Activated T-helper 1 cell treated with Interleukin-2 at 50 U/mL for 16 hours (primary cell): ENCODE results near the gene OR2H1.
"Not testable (repeated sequence)": the region's sequence is repeated elsewhere in the genome, so short reads cannot be mapped to it uniquely, and the experiment has no call there.

Experiments used
- DNase-seq: peaks from one replicate; pipeline ENCODE4 v3.0.0-alpha.2; 2020; ENCODE audit warnings: low read depth

The OR2H1 gene

DNA sequence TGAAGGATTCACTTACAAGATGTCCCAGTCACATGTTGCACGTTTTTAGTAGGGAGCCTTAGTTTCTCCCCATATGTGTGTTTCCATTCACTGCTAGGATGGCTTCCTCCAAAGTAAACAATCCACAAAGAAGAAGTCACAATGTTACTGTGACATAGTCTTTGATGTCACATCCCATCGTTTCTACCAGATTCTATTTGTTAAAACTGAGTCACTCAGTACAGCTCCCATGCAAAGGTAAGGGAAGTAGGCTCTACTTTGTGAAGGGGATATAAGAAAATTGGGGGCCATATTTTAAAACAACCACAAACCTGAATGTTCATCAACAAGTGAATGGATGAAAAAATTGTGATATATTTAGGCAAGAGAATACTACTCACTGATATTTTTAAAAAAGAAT, at the start of gene OR2H1, which contains the start of gene OR11A1:
OR2H1 (plus strand) TSS at position 185 of the 400 bp plus-strand sequence. CDS start 4,615 bp downstream, outside the sequence.
OR11A1 (minus strand) TSS at position 101 of the 400 bp plus-strand sequence. CDS start 29,430 bp downstream, outside the sequence.
- no peak for DNase-seq

DNA sequence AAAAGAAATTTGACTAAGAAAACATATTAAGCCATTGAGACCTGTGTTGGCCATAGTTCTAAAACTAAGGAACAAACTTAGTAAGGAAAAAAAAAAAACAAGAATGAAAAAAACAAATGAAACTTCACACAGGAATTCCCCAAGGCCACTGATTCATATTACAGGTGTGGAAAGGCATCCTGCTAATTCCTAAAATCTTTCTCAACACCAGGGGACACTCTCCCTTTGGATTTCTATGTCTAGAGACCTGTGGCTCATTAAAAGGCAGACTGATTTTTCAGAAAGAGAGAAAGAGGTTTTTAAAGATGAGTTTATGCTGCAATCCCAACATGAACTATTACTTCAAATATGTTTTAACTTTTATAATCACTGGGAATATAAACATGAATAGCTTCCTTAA, 42.4 kb upstream of the OR2H1 start, which contains the start of gene OR12D1:
OR12D1 (plus strand) TSS at position 341 of the 400 bp plus-strand sequence.
- DNase-seq, result no peak

DNA sequence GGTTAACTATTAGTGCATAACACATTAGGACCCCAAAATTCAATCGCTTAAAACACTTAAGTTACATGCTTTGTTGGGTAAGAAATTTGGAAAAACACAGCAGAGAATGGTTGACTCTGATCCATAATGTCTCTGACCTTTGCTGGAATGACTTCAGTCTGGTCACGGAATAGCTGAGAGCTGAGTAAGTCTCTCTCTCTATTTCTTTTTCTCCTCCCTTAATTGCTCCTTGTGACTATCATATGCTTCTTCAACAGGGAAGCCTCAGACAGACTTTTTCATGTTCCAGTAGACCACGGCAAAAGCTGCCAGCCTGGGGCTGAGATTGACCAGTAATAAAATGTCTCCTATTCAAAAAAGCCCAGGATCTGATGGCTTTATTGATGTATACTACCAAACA, 37.4 kb upstream of the OR2H1 start:
- DNase-seq, result no peak

DNA sequence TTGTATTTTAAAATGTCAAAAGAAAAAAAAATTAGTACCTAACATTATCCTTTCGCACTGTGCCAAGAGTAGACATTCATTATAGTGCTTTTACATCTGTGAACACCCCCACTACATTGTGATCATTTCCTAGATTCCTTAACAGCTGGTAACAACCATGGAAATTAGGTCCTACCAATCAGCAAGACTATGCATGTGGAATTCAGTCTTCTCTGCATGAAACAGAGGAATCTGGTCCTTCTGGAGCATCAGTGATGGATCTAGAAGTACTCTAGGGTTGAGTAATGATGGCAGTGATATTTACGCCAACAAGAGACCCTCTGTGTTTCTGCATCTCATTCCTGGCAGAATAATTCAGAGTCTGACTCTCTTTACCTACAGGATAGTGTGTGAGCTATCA, 32.8 kb upstream of the OR2H1 start:
- no peak for DNase-seq

DNA sequence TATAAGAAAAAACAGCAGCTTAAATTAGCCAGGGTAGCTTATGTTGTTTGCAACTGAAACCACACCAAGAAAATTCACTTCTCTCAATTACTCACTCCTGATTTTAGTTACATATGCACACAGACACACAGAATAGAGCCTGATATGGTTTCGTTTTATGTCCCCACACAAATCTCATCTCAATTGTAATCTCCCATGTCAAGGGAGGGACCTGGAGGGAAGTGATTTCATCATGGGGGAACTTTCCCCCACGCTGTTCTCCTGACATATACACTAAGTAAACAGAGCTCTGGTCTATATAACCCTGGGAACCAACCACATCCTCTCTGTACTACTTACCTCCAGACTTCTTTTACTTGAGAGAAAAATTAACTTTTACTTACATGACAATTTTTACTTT, 32.4 kb upstream of the OR2H1 start:
- no peak for DNase-seq

DNA sequence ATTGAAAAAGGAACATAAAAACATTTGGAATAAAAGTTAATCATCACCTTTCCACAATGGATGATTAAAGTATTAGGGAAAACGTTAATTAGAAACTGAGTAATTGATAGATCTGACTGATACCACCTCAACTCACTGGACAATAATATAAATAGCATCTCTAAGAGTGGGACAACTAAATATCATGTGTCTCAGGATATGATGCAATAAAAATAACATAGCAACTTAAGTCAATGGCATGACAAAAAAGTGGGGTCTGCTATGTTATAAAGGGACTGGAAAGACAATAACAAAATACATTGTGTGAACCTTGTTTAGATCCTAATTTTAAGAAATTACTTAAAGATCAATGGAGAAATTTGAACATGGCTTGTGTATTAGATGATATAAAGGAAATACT, 31.9 kb upstream of the OR2H1 start:
- DNase-seq, result no peak

DNA sequence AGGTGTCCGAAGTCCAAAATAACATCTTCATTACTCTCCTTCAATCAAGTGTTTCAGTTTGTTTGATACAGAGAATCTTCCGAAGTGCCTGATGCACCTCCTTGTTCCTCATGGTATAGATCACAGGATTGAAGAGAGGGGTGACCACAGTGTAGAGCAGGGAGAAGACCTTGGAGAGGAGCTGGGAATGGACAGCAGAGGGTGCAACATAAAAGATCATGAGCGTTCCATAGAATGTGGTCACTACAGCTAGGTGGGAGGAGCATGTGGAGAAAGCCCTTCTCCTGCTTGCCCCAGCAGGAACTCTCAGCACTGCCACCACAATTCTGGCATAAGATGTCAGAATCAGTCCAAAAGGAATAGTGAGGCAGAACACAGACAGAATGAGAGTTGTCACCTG, 30.3 kb upstream of the OR2H1 start:
- DNase-seq, result no peak

DNA sequence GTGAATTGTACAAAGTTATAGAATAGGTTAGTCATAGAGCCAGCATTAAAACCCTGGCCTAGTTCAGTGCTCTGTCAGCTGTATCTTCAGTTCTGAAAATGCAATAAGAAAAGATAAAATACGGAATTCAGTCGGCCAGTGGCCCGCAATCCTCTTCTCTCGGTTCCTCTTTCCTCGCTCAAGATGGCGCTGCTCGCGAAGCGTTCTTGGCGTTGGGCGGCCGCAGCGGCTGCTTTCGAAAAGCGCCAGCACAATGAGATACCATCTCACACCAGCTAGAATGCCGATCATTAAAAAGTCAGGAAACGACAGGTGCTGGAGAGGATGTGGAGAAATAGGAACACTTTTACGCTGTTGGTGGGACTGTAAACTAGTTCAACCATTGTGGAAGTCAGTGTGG, 20.2 kb upstream of the OR2H1 start:
- not testable (repeated sequence) for DNase-seq

DNA sequence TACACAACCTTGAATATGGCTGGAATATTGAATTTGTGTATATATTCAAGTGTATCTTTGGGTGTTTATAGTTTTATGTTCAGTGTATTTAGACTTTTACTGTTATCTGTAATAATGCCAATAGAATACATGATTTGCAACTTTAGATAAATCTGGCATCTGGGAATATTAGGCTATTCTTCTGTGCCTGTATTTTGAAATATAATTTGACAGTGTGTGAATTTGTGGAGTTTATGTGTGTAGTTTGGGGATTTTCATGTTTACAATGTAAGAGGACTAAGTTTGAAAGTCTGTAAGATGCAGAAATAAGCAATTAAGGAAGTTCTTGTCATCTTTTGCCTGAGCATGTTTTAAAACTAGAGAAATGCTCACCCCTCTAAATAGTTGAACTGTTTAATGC, 17.9 kb upstream of the OR2H1 start, which contains the start of gene OR10C1:
OR10C1 (plus strand) TSS at position 301 of the 400 bp plus-strand sequence. CDS start 710 bp downstream, outside the sequence.
- DNase-seq, result no peak

DNA sequence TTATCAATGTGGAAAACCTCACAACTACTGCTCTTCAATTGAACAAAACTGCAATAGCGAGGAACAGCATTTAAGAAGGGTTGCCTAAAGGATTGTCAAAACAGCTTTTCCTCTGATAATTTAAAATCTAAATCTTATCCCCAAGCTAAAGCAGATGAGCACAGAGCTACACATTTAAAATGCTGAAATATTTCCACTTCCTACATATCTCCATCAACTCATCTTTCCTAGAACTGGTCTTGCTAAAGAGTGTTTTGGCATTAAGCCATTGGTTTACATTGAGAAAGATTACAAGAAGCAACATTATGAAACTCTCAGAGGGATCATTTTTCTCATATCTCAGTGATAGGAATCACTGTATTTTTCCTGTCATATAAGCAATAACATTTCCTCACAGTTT, 14.2 kb upstream of the OR2H1 start:
- DNase-seq, result no peak

DNA sequence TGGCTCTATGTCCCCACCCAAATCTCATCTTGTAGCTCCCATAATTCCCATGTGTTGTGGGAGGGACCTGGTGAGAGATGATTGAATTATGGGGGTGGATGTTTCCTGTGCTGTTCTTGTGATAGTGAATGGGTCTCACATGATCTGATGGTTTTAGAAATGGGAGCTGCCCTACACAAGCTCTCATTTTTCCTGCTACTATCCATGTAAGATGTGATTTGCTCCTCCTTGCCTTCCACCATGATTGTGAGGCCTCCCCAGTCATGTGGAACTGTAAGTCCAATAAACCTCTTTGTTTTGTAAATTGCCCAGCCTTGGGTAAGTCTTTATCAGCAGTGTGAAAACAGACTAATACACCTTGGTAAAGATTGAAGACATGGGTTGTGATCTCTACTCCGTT, 12.9 kb upstream of the OR2H1 start:
- DNase-seq, result not testable (repeated sequence)

DNA sequence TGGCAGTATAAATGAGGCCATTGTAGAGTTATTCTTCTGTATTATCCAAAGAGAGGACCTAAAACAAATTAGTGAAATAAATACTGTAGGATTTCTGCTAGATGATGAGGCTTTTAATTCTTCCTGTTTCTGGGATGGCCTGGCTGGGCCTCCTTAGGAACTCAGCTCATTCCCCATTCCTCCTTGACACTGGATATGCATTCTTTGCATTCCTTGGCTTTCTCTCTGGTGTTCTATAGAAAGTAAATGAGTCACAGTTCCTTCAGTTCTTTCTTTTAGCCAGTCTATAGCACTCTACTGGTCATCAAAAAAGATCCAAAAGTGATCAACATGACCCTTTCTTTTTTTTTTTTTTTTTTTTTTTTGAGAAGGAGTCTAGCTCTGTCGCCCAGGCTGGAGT, 9.3 kb upstream of the OR2H1 start:
- no peak for DNase-seq

DNA sequence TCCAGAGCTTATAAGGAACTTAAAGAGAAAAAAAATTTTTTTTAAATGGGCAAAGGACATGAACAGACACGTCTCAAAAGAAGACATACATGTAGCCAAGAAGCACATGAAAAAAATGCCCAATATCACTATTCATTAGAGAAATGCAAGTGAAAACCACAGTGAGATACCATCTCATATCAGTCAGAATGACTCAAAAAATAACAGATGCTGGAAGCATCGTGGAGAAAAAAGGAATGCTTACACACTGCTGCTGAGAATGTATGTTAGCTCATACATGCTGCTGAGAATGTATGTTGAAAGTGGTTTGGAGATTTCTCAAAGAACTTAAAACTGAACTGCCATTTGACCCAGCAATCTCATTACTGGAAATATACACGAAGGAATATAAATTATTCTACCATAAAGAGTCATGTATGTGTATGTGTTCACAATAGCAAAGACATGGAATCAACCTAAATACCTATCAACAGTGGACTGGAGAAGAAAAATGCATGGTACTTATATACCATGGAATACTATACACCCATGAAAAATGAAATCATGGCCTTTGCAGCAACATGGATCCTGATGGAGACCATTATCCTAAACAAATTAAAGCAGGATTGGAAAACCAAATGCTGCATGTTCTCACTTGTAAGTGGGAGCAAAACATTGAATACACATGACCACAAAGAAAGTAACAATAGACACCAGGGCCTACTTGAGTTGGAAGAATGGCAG, 5.3 kb upstream of the OR2H1 start:
- DNase-seq, result no peak

DNA sequence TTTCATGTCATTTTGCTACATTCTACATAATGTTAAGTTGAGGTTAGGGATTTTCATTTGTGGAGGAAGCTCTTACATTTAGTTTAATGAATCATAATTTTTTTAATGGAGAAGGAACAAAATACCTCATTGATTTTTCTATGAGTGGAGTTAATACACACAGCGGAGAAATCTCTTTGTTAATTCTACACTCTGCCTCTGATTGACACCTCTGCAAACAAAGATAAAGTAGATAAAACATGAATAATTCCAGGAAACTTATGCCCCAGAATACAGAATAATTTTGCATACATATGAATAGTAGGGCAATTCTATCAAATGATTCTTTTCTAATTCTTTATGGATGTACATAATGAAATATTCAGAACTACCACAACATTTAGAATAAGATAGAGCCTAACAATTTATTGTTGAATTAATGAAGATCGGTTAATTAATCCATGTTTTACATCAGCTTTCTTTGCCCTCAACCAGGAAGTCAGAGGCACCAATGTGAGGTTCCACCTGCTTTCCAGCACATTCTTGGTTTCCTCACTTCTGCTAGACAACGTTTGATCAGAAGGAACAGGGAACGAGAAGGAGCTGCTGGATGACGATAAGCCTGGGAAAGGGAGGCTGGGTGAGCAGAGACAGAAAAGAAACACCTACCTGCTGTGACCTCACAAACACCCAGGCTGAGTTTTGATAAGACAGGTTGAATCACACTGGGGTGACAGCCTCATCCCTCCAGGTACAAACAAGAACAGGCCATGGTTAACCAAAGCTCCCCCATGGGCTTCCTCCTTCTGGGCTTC, 4.3 kb downstream of the OR2H1 start:
- no peak for DNase-seq

DNA sequence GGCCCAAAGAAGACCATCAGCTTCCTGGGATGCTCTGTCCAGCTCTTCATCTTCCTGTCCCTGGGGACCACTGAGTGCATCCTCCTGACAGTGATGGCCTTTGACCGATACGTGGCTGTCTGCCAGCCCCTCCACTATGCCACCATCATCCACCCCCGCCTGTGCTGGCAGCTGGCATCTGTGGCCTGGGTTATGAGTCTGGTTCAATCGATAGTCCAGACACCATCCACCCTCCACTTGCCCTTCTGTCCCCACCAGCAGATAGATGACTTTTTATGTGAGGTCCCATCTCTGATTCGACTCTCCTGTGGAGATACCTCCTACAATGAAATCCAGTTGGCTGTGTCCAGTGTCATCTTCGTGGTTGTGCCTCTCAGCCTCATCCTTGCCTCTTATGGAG, 5.1 kb downstream of the OR2H1 start:
- DNase-seq, result no peak

DNA sequence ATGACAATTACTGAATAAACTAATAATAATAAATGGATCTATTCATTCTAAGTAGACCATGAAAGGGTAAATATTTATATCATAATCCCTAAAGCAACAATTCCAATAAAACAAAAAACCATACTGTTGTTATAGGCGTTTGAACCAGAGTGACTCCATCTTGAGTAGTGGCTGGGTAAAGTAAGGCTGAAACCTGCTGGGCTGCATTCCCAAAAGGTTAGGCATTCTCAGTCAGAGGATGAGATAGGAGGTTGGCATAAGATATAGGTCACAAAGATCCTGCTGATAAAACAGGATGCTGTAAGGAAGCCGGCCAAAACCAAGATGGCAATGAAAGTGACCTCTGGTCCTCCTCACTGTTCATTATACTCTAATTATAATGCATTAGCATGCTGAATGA, 8.3 kb downstream of the OR2H1 start:
- no peak for DNase-seq

DNA sequence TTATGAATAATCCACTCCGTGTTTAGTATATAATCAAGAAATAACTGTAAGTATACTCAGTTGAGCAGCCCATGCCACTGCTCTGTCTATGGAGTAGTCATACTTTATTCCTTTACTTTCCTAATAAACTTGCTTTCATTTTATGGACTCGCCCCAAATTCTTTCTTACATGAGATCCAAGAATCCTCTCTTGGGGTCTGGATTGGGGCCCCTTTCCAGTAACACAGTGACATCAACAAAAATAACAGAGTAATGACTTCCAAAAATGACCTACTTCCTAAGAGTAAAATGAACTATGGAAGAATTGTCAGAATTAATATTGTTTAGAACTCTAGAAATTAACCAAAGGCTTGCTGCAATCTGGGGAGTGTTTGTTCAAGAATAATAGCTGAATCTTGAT, 8.8 kb downstream of the OR2H1 start:
- no peak for DNase-seq

DNA sequence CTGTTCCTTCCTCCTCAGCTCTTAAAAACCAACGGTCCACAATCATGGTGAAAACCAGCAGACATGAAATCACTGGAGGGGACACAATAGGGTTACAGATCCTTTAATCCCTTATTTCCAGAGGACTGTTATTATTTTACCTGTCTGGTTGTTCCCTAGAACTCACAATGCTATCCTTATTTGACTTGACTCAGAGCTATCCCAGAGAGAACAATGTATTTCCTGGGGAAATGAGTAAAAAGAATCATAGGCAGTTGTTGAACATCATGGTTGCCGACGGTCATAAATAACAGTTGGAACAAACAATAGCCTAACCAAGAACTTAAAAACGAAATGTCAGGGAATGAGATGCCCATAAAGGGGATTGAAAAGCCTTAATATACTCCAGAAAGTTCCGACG, 9.3 kb downstream of the OR2H1 start:
- no peak for DNase-seq

DNA sequence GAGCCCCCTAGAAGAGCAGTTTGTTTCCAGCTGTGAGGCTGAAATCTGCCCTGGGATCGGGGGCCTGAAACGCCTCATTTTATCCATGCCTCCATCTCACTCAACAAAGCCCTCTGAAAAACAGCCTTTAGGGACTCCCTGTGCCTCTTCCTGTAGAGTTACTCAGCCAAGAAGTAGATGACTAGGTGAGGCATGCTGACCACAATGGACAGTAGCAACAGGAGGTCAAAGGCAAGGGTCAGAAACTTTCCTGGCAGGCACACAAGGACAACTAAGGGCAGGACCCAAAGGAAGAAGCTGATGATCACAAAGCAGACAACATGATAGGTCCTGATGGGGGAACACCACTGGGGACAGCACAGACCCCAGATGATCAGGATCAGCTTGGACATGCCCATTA, 18.0 kb downstream of the OR2H1 start:
- no peak for DNase-seq

DNA sequence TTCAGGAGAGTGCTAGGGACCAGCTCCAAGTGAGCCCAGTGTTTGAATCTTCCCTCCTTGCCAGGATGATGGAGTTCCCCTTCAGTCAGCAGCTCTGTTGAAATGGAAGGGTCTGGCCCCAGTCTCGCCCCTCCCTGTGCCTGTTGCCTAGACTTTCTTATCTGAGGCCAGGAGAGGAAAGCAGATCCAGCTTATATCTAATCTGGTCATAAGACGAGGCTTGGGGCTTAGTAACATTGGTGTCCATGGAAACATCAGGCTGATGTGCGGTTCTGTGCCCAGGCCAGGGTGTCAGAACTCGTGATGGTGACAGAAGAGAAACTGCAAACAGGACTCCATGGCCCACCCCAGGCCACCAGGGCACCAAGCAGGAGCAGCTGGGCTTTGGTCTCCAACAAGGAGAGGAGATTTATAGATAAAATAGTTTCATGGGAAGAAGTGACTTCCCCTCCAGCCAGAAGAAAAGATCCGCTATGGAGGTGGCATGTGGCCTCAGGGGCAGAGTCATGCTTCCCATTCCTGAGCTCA, 21.0 kb downstream of the OR2H1 start:
- DNase-seq, result no peak

DNA sequence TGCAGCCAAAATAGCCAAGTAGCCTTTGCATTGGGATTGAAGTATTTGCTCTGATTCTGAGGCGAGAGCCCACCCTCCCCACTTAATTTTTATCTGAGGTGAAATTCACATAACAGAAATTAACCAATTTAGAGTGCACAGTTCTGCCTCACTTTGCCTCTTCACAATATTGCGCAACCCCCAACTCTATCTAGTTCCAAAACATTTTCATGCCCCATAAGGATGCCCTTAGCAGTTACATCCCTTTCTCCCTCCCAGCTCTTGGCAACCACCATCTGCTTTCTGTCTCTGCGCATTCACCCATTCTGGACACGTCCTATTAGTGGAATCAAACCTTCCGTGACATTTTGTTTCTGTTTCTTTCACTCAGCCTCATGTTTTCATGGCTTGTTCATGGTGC, 21.8 kb downstream of the OR2H1 start:
- DNase-seq, result no peak

DNA sequence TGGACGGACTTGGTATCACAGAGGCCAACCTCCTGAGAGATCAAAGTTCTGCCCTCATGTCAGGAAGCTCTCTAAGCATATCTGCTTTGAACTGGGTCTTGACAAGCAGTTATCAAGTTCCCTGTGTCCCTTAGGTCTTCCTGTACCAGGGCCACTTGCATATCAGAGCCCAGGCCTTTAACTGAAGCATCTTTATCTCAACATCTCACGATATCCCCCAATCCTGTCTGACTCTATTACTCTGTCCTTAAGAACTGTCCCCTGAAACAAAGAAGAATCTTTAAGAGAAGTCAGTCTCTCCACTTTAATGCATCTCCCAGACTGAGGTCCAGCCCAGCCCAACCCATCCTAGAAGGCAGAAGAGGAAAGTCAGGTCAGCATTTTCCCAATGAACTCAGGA, 22.6 kb downstream of the OR2H1 start:
- no peak for DNase-seq

DNA sequence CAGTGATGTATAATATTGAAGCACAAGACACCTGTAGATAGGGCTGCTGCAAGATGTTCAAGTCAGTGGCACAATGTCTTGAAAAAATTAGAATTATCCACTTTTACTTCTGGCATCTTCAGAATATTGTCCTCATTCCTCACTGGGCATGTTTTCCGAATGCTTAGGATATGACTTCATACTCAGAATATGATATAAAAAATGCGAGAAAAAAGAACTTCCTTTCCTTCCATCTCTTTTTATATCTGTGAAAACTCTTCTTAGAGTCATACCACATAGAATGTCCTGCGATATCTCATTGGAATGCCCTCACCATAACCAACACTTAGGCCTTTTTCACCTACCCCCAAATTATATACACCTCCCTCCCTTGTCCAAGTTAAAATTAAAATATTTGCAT, 26.2 kb downstream of the OR2H1 start:
- no peak for DNase-seq
